Measurements from ENCODE around the gene TSHZ1.
"Not testable (repeated sequence)": the region's sequence is repeated elsewhere in the genome, so short reads cannot be mapped to it uniquely, and the experiment has no call there.

TSHZ1 gene

DNA sequence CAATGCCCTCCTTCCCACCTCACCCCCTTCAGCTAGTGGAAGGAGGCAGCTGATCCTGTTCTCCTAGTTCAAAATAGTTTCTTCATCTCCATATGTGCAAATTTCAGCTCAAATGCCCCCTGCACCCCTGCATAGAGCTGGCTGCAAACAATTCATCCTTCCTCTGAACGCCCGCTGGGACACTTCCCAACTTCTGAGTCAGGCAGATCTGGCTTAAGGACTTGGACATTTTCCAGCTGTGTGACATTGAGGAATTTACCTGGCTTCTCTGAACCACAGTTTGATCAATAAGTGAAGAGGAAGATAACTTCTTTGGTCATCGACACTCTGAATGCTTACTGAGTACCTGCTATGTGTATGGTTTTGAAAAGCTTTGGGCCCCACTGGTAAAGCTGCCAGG is 25.1 kb upstream of the TSHZ1 start:
- DNase-seq = no peak

DNA sequence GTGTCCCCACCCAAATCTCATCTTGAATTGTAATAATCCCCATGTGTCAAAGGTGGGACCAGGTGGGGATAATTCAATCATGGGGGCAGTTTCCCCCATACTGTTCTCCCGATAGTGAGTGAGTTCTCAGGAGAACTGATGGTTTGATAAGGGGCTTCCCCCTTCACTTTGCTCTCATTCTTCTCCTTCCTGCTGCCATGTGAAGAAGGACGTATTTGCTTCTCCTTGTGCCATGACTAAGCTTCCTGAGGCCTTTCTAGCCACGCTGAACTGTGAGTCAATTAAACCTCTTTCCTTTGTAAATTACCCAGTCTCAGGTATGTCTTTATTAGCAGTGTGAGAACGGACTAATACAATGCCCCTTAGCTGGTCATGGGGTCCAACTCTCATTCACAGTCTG is 22.9 kb upstream of the TSHZ1 start:
- DNase-seq = not testable (repeated sequence)

DNA sequence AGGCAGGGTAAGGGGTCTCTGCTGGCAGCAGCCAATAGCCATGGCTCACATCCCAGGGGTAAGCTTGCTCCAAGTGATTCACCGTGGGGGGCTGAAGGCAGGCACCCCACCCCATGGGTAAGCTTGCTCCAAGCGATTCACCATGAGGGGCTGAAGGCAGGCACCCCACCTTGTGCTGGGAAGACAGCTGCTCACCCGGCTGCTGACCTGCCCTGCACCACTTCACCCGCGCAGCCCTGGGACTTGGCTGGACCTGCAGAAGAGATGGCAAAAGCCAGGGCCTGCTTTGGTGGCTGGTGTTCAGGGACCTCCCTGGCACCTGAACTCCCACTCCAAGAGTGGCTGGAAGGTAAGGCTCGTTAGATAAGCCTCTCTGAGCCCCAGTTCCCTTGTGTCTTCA is 20.9 kb upstream of the TSHZ1 start:
- no peak for DNase-seq

DNA sequence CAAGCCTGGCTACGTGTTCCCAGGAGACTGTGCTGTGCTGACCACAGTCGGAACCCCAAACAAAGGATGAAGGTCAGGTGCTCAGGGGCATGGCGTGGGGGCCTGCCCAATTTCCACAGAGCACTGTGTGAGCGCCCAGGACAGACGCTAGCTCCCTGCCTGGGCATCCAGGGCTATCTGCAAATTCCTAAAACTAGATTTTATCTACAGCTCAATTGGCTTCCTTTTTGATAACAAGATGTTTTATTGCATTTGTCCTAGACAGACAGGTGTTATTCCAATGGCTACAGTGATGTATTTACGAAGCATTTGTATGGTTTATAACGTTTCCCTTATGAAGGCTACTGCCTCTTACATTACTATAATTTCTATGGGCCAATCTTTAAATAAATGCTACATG is 17.7 kb upstream of the TSHZ1 start:
- no peak for DNase-seq

DNA sequence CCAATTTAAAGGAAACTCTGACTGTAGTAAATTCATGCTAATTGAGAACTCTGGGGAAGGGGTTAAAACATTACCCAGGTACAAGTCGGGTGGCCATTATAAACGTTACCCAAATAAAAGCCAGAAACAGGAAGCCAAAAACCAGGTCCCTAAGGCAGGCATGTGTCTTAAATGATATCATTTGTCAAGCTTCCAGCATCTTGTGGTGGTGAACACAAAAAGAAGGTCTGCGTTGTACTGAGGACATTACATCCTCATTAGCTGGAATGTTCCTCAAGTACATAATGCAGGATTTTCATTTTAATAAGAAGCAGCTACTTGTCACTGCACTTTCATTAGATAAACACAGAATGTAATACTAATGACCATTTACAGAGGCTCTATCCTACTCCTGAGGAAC is 12.6 kb upstream of the TSHZ1 start:
- no peak for DNase-seq

DNA sequence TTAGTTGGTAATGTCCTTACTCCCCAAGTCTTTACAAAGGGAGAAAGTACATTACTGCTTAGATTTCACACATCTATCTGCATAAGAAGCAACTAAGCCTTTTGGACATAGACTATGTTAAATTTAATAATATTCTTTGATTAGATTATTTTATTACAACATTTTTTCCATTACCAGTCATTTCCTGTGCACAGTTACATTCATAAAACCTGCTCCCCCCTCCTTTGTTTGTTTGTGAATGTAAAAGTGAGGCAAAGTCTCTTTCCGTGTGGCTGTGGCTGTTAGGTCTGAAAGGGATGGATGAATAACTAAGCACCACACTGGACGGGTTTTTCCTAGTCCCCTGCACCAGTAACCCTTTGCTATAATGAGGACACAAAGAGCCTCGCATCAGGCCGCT is 11.3 kb upstream of the TSHZ1 start:
- DNase-seq = no peak

DNA sequence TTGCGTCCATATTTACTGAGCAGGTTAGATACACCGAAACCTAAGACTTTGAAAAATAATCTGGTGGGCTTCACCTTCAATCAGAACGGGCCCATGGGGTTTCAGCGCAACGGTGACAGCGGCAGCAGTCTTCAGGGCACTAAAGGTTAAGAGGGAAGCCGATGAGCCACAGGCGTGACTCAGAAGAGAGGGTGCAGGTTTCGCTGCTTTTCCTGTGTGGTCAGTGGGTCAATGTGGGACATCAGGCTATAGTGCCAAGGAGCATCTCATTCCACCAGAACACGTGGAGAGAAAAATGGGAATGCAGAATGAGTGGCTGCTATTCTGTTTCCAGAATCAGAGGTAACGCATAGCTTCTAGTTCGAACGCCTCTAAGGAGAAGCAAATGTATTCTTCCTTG is 10.5 kb upstream of the TSHZ1 start:
- DNase-seq = no peak

DNA sequence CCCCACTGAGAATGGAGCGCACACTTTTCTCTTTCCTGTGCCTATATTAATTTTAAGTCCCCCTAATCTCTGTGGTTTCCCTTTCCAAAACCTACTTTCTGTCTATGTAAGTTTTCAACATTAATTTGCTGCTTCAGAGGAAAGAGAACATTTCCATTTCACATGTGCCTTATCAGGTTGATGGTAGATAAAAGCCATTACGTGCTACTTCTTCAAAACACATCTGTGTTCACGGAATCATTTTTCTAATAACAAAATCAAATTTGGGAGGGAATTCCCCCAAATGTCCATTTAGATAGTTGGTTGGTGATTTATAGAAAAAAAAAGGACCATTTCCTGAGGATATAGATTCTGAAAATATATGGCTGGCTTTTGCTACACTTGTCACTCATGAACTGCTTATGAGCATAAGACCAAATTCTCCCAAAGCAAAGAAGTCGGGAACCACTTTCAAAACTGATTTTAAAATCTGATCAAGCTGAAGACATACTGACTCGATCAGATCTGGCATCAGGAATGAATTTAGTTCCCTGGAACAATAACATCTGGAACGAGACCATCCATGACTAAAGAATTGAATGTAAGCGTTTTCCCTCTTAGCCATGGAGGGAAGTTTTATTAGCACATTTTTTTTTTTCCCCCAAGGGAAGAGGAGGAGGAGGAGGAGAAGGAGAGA is 9.9 kb upstream of the TSHZ1 start:
- no peak for DNase-seq

DNA sequence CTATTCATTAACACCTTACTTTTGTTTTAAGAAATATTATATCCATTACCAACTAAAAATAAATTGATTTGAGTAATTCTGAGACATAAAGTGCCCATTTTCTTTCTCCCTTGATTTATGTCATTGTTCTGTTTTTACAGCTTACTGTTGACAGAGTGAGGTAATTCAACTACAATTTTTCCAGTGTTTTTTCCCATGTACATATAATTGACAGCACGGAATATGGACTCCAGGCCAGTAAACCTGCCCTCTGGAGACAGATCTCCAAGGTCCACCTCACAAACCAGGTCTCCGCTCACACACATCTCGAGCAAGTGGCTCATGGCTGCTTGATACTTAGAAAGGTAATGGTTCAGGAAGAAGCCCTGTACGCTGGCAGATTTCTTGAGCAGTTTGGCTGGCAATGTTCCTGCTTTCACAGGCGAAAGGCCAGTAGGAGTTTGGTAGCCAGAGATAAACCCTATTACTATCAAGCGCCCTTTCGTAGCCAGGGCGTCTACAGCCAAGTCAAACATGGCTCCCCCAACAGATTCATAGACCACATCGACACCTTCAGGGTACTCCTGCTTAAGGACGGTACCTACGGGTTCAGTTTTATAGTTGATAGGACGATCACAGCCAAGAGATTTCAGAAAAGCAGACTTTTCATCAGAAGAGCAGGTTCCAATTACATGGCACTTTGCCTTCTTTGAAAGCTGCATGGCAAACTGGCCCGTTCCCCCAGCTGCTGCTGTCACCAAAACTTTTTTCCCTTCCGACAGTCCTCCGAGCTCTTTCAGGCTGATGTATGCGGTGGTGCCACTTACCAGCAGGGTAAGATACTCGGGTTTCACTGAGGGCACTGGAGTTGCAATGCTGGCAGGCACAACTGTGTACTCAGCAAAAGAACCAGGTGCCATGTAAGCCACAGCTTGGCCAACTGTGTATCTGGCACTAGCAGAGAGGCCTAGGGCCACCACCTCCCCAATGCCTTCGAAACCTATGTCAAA is 9.0 kb upstream of the TSHZ1 start:
- DNase-seq = no peak

DNA sequence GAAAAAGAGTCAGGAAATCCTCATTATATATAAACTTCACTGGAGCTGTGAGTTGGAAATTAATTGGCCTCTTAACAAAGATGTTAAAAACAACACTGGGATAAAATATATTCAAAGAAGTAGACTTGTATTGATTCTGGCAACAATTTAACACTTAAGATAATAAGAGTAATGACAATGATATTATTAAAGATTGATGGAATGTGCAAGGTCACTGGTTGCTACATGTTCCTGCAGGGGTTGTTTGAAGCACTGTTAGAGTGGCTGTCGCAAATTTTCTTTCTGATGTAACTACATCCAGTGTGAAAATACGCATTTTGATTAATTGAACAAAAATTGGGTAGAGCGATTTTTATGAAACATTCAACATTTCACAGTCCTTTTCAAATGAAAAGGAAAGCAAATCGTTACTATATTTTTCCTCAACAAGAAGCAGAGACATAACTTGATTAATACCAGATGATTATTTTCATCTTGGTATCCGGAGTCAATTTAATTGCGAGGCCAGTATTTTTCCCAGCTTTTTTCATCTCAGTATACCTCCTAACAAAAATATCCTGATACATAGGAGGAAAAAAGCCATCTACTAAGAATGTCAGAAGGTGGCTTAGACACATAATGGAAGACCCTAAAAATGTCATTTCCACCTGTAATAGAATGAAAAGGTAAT is 7.8 kb upstream of the TSHZ1 start:
- no peak for DNase-seq

DNA sequence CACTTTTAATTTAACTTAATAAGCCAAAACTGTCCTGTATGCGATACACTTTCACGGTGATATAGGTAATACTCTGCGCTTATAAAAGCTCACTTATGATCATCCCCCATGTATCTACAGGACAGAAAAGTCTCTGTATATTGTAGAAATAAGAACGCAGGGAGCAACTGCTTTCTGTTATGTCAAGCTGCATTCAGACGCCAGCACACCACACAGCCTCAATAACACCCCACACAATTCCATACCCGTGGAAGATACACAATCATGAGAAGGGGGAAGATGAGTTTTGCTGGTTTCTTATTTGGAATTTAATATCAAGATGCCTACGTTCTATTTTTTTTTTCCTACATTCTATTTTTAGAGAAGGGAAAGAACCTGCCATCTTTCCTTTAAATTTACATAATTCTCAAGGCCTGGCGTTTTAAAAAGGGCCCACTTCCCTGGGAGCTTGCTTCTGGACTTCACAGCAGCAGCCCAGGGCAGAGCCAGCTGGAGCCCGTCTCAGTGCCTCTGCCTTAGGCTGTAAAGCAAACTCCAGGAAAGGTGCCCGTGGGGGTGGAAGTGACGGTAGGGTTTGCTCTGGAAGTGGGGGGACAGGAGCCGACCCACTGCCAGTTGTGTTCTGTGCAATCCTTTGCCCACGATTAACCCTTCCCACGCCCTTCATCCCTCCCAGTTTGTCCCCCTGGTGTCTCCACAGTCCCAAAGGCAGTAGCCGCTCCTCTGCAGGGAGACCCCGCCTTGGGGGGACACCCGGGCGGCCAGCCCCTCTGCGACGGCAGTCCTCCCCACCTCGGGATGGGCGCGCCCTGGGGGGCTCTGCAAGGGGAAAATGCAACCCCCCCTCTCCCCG is 7.0 kb upstream of the TSHZ1 start:
- DNase-seq = no peak

DNA sequence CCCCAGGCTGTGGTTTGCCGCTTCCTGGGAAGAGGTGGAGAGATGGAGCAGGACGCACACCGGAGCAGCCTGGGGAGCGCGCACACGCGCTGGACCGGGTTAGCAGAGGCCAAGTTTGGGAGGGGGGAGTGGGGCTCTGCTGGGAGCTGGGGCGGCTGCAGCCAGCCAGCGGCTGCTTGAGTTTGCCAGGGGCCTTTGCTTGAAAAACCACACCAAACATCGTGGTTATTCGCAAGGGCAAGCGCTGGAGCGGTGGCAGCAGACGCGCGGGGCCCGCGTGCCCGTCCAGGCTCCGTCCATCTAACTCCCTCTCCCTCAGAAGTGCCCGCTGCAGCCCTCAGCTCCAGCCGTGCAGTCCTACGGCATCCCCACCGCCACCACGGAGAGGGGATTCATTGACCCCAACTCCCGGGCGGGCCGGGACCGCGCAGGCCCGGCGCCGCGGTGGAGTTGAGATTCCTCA is 6.3 kb upstream of the TSHZ1 start:
- DNase-seq = no peak

DNA sequence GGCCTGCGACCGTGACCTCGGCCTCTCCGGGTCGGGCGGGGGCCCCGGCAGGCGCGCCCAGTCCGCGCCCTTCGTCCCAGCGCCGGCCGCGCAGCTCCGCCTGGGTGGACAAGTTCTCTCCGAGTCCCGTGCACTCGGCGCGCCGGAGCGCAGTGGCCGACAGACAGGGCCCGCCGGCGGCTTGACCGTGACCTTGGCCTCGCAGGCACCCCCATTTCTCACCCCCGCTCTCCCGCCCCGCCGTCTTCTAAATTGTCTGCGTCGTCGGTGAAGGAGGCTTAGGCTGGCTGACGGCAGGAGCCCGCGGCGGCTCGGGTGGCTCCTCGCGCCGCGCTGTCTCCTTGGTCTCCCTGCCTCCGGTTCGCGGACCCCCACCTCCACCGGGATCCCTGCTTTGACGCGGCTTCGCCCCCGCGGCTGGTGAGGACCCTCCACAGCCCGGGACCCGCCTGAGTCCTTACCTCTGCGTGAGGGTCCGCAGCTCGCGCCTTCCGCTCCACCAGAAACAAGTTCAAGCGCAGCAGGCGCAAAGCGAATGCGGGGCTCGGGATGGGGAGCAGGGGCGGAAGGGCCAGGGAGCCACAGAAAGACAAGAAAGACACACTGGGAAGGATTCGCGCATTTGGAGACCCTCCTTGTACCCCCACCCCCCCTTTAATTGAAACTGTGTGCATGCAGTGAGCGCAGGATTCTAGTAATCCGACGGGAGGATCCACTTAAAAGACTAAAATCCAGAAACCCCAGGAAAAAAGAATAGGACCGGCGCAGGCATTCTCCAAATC is 5.7 kb upstream of the TSHZ1 start:
- DNase-seq = no peak

DNA sequence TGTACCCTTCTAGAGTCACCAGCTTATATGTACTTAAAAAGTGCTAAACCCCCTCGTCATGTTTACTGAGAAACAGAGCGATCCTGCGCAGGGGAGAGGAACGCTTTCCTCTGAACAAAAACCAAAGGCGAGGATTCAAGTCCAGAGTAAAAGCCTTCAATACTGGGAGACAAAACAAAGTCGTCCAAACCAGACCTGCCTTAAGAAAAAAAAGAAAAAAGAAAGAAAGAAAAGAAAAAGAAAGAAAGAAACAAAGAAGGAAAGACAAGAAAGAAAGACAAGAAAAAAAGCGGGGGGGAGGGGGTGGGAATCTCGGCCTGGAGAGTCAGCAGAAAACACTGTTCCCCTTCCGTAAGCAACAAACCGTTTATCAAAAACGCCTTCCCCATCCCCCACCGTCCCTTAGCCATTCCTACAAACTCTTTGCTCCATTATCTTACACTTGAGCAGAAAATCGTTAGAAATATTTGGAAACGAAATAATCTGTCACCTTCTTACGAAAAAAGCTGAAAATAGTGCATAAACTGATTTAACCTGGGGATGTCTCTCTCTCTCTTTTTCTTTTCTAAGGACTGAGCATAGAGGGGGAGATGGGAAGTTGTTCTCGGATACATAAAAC is 5.0 kb upstream of the TSHZ1 start:
- no peak for DNase-seq

DNA sequence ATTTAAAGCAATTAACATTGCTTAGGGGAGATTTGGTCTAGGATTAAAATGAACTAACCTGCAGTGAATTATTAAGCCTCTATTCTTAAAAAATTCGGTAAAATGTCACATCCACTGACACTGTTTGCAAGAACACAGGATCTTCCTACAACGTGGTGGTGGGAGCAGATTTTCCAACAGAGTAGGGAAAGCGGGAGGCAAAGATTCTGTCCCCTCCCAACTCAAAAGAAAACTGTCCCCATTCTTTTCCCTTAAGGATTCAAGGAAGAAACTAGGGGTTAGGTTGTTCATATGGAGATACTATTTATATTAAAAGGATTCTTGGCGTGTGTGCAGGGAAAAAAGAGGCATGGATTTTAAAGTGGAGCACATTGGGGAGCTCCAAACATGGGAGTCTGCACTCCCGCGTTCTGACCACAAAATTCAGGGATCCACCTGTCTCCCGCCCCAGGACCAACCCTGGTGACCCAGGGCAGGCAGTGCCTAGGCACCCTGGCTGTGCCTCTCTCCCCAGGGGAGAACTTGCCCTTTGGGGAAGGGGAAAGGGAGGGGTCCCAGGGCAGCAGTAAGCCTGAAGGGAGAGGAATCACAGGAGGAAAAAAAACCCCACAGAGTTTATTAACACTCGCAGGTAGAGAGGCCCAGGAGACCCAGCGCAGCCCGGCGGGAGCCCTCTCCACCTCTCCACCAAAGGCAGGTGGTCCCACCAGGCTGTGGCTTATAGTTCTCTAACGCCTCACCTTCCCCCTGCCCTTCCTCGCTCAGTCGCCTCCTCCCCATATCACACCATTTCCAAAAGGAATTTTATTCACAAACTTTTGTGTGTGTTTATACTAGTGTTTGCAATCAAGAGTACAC is 3.9 kb upstream of the TSHZ1 start:
- DNase-seq = no peak

DNA sequence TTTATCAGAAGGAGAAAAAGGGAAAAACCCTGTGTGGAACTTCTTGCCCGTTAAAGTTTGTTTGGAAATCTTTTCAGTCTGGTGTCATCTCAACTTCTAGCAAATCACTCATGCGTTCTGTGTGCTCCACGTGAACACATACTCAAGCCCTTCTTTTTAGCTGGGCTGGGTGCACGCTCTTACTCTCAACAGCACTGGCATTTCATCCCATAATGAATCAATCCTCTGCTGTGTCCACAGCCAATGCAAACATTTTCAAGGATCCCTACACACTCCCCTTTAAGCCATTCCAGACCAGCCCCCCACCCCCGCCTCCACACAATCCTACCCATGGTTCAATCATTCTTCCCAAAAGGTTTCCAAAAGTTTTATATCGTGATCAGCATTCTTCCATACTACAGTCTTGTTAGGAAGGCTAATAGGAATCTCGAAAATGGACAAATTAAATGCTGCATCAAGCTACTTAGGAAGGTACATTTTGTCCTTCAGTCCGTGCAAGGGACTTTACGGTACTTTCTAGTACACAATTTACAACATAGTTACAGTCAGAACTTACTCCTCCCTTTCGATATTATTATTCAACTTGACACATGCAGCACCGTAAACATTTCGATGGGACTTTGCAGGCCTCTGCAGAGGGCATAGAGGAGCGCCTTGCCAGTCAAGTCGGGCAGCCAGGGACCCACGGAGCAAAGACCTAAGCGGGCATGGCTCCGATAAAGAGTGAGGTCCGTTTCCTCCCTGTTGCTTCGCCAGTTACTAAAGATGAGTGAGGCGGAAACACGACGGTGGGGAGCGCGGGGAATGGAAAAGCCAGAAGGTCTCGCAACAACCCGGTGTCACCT is 3.1 kb upstream of the TSHZ1 start:
- DNase-seq = no peak

DNA sequence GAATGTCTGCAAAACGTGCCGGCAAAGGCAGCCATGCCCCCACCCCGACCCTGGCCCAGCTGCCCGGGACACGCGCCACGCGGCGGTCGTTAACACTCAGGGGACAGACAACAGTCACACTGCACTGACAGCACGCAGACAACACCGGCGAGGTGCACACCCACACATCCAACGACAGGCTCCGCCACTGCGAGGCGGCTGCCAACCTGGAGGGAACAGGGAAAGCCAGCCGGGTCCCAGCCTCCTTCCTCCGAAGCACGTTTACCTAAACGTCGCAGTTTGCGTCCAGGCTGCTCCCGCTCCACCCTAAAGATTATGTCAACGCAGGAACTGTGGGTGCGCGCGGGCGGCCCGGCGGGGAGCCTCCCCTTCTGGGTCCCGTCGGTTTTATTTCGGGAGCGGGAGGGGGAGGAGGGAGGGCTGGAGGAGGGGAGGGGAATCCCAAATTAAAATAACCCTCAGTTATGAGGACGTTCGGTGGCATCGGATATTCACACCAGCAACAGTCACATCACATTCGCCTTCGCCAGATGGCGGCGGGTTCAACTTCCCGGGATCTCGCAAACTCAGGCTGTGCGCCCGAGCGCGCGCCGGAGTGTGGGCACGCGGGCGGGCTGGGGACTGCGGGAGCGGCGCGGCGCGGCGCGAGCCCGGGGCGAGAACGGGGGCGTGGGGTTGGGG is 2.3 kb upstream of the TSHZ1 start:
- peak; percentile 33 for DNase-seq

DNA sequence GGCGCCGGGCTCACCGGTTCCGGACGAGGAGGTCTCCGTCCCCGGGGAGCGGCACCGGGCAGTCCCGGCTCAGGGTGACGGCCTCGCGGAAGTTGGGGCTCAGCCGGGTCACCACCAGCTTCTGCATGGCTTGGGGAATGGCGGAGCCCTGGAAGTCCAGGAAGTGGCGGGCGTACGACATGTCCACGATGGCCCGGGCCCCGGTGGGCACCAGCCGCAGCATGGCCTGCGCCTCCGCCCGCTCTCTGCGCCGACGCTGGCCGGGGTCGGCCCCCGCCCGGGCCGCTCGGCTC is 1.8 kb upstream of the TSHZ1 start:
- DNase-seq = no peak

Measured in CD4-positive, alpha-beta T cell treated with Interleukin-15 for 1 hour (primary cell).